ENCODE data around the gene IGFLR1. TPM values are rescaled to one million over a fixed set of nuclear protein-coding genes. Genes with fewer than 3 reads are reported as not detected.

IGFLR1 gene
- total RNA-seq, 1 donor from 2014 or later, result not detected

- DNase-seq (ENCODE audit: low spot score), result peak; percentile 99
Measured at GRCh38 chr19:35740423-35741202, 1.6 kb downstream of the IGFLR1 start.

GRCh38 chr19:35740108-35740422 is 2.2 kb downstream of the IGFLR1 start:
- DNase-seq (ENCODE audit: low spot score), result no peak

- no peak for DNase-seq (ENCODE audit: low spot score)
Measured at GRCh38 chr19:35739275-35740107, 2.8 kb downstream of the IGFLR1 start.

GRCh38 chr19:35738887-35739229 is 3.4 kb downstream of the IGFLR1 start:
- DNase-seq (ENCODE audit: low spot score), result no peak

GRCh38 chr19:35738021-35738886 is 4.0 kb downstream of the IGFLR1 start:
- no peak for DNase-seq (ENCODE audit: low spot score)

- no peak for DNase-seq (ENCODE audit: low spot score)
Measured at GRCh38 chr19:35736913-35737886, 5.1 kb downstream of the IGFLR1 start.

- DNase-seq (ENCODE audit: low spot score), result no peak
Measured at GRCh38 chr19:35734889-35735288, 7.4 kb downstream of the IGFLR1 start.

- DNase-seq (ENCODE audit: low spot score), result no peak
Measured at GRCh38 chr19:35734273-35734672, 8.0 kb downstream of the IGFLR1 start.

GRCh38 chr19:35733180-35734125 is 8.8 kb downstream of the IGFLR1 start:
- no peak for DNase-seq (ENCODE audit: low spot score)

- DNase-seq (ENCODE audit: low spot score), result no peak
Measured at GRCh38 chr19:35732540-35733179, 9.6 kb downstream of the IGFLR1 start.

- no peak for DNase-seq (ENCODE audit: low spot score)
Measured at GRCh38 chr19:35731779-35732405, 10.4 kb downstream of the IGFLR1 start.

- DNase-seq (ENCODE audit: low spot score), result no peak
Measured at GRCh38 chr19:35731353-35731752, 10.9 kb downstream of the IGFLR1 start.

- DNase-seq (ENCODE audit: low spot score), result no peak
Measured at GRCh38 chr19:35730326-35730725, 11.9 kb downstream of the IGFLR1 start.

- no peak for DNase-seq (ENCODE audit: low spot score)
Measured at GRCh38 chr19:35729763-35730162, 12.5 kb downstream of the IGFLR1 start.

- no peak for DNase-seq (ENCODE audit: low spot score)
Measured at GRCh38 chr19:35729021-35729420, 13.2 kb downstream of the IGFLR1 start.

GRCh38 chr19:35727956-35728706 is 14.1 kb downstream of the IGFLR1 start:
- no peak for DNase-seq (ENCODE audit: low spot score)

GRCh38 chr19:35727053-35727955 is 14.9 kb downstream of the IGFLR1 start:
- no peak for DNase-seq (ENCODE audit: low spot score)
